ENCODE measurements around the gene RBM4. TPM values are rescaled to one million over a fixed set of nuclear protein-coding genes. Genes with fewer than 3 reads are reported as not detected.

RBM4 gene
- total and polyA plus RNA-seq, 2 of the 13 experiments (the other 11 are each of a cell fraction or from before 2014, with no cell fraction given), result 126 to 136 TPM

DNA sequence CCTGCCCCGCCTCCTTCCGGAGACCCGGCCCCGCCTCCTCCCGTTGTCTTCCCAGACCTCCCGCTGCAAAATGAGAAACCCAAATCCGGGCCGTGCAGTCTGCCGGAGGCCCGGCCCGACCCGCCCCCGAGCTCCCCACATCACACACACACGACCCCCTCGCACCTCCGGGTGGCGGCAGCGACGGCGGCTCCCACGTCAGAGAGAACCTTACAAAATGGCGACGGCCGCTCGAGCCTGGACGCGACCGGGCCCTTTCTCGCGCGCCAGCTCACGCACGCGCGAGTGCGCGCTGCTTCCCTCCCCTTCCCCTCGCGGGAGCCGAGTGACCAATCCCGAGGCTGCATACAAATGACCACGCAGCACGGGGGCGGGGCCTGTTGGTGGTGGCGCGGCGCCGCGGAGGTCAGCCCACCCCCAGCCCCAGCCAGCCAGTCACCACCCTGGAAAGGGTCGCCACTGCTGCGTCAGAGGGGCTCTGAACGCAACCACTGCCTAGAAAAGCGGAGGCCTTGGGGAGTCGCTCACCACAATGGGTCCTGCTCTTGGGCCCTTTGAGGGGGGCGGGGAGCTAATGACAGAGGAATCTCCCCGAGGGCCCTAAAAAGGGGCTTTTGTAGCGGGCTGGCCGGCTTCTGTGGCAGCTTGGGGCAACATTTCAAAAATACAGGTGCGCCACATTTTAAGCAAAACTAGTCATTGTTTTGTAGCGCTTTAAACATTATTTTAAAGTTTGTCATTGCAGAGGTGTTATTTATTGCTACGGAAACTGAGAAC, 39.3 kb downstream of the RBM4 start, which contains the start of gene RBM4B (continued):
- TF ChIP-seq ZNF44 (CRISPR knock-in tag; IDR thresholded peaks at IDR 0.05), result peak; percentile 61; the same call in 1 of the 2 replicates
- no peak for TF ChIP-seq ZSCAN22 (CRISPR knock-in tag; IDR thresholded peaks at IDR 0.05)
- TF ChIP-seq ATM (IDR thresholded peaks at IDR 0.05; ENCODE audit: borderline replicate concordance), result no peak
- TF ChIP-seq TBX2 (CRISPR knock-in tag; IDR thresholded peaks at IDR 0.05; ENCODE audit: borderline replicate concordance), result peak; percentile 44
- TF ChIP-seq HHEX (CRISPR knock-in tag; IDR thresholded peaks at IDR 0.05), result no peak
- TF ChIP-seq, protein P1, sequence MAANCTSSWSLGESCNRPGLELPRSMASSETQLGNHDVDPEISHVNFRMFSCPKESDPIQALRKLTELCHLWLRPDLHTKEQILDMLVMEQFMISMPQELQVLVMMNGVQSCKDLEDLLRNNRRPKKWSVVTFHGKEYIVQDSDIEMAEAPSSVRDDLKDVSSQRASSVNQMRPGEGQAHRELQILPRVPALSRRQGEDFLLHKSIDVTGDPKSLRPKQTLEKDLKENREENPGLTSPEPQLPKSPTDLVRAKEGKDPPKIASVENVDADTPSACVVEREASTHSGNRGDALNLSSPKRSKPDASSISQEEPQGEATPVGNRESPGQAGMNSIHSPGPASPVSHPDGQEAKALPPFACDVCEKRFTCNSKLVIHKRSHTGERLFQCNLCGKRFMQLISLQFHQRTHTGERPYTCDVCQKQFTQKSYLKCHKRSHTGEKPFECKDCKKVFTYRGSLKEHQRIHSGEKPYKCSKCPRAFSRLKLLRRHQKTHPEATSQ (CRISPR knock-in tag; IDR thresholded peaks at IDR 0.05; ENCODE audit: borderline replicate concordance), result no peak; the same call in 1 of the 2 replicates
- TF ChIP-seq ZNF550 (CRISPR knock-in tag; IDR thresholded peaks at IDR 0.05; ENCODE audit: borderline replicate concordance), result no peak
- TF ChIP-seq HOXA7 (CRISPR knock-in tag; IDR thresholded peaks at IDR 0.05), result no peak
- TF ChIP-seq, protein P2, sequence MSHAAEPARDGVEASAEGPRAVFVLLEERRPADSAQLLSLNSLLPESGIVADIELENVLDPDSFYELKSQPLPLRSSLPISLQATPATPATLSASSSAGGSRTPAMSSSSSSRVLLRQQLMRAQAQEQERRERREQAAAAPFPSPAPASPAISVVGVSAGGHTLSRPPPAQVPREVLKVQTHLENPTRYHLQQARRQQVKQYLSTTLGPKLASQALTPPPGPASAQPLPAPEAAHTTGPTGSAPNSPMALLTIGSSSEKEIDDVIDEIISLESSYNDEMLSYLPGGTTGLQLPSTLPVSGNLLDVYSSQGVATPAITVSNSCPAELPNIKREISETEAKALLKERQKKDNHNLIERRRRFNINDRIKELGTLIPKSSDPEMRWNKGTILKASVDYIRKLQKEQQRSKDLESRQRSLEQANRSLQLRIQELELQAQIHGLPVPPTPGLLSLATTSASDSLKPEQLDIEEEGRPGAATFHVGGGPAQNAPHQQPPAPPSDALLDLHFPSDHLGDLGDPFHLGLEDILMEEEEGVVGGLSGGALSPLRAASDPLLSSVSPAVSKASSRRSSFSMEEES (CRISPR knock-in tag; IDR thresholded peaks at IDR 0.05), result peak; percentile 46; the same call in 1 of the 2 replicates
- TF ChIP-seq, protein P3, sequence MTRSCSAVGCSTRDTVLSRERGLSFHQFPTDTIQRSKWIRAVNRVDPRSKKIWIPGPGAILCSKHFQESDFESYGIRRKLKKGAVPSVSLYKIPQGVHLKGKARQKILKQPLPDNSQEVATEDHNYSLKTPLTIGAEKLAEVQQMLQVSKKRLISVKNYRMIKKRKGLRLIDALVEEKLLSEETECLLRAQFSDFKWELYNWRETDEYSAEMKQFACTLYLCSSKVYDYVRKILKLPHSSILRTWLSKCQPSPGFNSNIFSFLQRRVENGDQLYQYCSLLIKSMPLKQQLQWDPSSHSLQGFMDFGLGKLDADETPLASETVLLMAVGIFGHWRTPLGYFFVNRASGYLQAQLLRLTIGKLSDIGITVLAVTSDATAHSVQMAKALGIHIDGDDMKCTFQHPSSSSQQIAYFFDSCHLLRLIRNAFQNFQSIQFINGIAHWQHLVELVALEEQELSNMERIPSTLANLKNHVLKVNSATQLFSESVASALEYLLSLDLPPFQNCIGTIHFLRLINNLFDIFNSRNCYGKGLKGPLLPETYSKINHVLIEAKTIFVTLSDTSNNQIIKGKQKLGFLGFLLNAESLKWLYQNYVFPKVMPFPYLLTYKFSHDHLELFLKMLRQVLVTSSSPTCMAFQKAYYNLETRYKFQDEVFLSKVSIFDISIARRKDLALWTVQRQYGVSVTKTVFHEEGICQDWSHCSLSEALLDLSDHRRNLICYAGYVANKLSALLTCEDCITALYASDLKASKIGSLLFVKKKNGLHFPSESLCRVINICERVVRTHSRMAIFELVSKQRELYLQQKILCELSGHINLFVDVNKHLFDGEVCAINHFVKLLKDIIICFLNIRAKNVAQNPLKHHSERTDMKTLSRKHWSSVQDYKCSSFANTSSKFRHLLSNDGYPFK (CRISPR knock-in tag; IDR thresholded peaks at IDR 0.05; ENCODE audit: borderline replicate concordance), result peak; percentile 87
- TF ChIP-seq, protein P4, sequence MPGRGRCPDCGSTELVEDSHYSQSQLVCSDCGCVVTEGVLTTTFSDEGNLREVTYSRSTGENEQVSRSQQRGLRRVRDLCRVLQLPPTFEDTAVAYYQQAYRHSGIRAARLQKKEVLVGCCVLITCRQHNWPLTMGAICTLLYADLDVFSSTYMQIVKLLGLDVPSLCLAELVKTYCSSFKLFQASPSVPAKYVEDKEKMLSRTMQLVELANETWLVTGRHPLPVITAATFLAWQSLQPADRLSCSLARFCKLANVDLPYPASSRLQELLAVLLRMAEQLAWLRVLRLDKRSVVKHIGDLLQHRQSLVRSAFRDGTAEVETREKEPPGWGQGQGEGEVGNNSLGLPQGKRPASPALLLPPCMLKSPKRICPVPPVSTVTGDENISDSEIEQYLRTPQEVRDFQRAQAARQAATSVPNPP (CRISPR knock-in tag; IDR thresholded peaks at IDR 0.05), result no peak
- peak; percentile 72; the same call in 1 of the 2 replicates for TF ChIP-seq ZNF749 (CRISPR knock-in tag; IDR thresholded peaks at IDR 0.05; ENCODE audit: borderline replicate concordance)
- TF ChIP-seq KLF11 (CRISPR knock-in tag; IDR thresholded peaks at IDR 0.05), result no peak
- no peak for TF ChIP-seq ZNF788 (CRISPR knock-in tag; IDR thresholded peaks at IDR 0.05; ENCODE audit: borderline replicate concordance)
- no peak for TF ChIP-seq ZKSCAN5 (CRISPR knock-in tag; IDR thresholded peaks at IDR 0.05)
- 0 out of 2 replicates have a peak, but pooled peaks have one; percentile 36 for TF ChIP-seq AKAP8 (CRISPR knock-in tag; IDR thresholded peaks at IDR 0.05)
- no peak for TF ChIP-seq MZF1 (CRISPR knock-in tag; IDR thresholded peaks at IDR 0.05; ENCODE audit: borderline replicate concordance)
- no peak for TF ChIP-seq CBX1 (IDR thresholded peaks at IDR 0.05; ENCODE audit: low read depth)
- no peak for TF ChIP-seq MTA3 (CRISPR knock-in tag; IDR thresholded peaks at IDR 0.05)
- no peak for TF ChIP-seq ZNF207 (IDR thresholded peaks at IDR 0.05; ENCODE audit: borderline replicate concordance)
- no peak for TF ChIP-seq ZNF557 (CRISPR knock-in tag; IDR thresholded peaks at IDR 0.05)
- TF ChIP-seq, protein P5, sequence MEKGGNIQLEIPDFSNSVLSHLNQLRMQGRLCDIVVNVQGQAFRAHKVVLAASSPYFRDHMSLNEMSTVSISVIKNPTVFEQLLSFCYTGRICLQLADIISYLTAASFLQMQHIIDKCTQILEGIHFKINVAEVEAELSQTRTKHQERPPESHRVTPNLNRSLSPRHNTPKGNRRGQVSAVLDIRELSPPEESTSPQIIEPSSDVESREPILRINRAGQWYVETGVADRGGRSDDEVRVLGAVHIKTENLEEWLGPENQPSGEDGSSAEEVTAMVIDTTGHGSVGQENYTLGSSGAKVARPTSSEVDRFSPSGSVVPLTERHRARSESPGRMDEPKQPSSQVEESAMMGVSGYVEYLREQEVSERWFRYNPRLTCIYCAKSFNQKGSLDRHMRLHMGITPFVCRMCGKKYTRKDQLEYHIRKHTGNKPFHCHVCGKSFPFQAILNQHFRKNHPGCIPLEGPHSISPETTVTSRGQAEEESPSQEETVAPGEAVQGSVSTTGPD (CRISPR knock-in tag; IDR thresholded peaks at IDR 0.05), result no peak

Data from HepG2 (cell line).